ENCODE data around the gene UBE2Z.
"Not testable (repeated sequence)": the region's sequence is repeated elsewhere in the genome, so short reads cannot be mapped to it uniquely, and the experiment has no call there.

UBE2Z gene

GRCh38 chr17:48908047-48908843 lies at the start of gene UBE2Z:
UBE2Z (plus strand) TSS chr17:48908407; CDS start chr17:48908504, 97 bp downstream.
- no peaks in the 10 kb centered on the region for H3K9me3 Mint-ChIP-seq
- H3K36me3 Mint-ChIP-seq (ENCODE audit: low read depth), result peaks cover 40% of the 10 kb centered on the region
- peak within 1 kb of the TSS; percentile 100 for H3K27ac Mint-ChIP-seq
- no peaks in the 10 kb centered on the region for H3K27me3 Mint-ChIP-seq
- peak within 1 kb of the TSS; percentile 99 for H3K4me3 Mint-ChIP-seq
- peaks cover 50% of the 10 kb centered on the region for H3K4me1 Mint-ChIP-seq (ENCODE audit: low read depth)

- H3K4me3 Mint-ChIP-seq, result no peak overlapping the region
- no peaks in the 10 kb centered on the region for H3K9me3 Mint-ChIP-seq
- H3K27me3 Mint-ChIP-seq, result no peaks in the 10 kb centered on the region
- H3K36me3 Mint-ChIP-seq (ENCODE audit: low read depth), result peaks cover 50% of the 10 kb centered on the region
- peaks cover 6% of the 10 kb centered on the region for H3K4me1 Mint-ChIP-seq (ENCODE audit: low read depth)
- no peak overlapping the region for H3K27ac Mint-ChIP-seq
Observed at GRCh38 chr17:48860034-48860433, 48.2 kb upstream of the UBE2Z start.

DNA sequence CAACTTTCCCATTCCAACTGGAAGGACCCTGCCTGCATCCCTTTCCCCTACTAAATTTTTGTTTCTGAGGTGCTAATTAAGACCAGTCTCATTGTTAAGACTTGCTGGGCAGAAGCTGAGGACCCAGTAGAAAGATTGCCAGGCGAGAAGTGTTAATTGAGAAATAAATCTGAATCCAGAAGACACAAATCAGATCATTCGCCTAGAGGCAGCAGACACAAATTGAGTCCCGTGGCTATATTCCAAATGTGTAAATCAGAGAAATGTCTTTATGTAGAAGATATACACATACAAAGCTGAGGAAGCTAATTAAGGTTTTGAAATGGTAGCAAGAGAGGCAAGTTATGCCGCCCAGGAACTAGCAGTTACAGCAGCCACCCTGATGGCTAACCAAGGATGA lies 47.8 kb upstream of the UBE2Z start:
- Mint-ChIP-seq H3K9me3 (no peaks in the 10 kb centered on the region), H3K27ac (no peak overlapping the region), H3K4me1 (ENCODE audit: low read depth) (peaks cover 6% of the 10 kb centered on the region), H3K4me3 (no peak overlapping the region), H3K27me3 (no peaks in the 10 kb centered on the region), H3K36me3 (ENCODE audit: low read depth) (peaks cover 51% of the 10 kb centered on the region)

DNA sequence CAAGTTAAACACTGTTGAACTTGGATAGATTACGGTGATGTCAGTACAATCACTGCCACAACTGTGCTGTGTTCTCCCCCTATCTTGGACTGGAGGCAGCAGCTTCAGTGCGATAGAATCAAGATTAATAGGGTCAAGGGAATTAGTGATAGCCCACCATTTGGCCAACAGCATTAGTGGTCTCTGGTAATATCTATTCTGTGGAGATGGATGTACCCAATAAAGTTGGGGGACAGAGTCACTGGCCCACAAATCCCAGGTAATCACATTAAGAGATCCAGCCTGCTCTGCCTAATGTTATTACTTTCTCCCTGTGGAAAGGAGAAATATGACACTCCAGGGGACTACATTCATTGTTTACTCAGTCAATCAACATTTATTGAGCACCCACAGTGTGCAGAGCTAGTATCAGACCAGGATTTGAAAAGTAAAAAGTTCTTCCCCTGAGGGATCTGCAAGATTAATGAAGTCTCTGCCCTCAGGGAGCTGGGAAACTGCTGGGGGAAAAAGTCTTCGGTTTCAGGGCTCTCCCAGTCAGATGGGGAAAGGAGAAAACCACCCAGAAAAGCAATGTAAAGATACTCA lies 39.2 kb upstream of the UBE2Z start:
- Mint-ChIP-seq H3K36me3 (ENCODE audit: low read depth) (peaks cover 17% of the 10 kb centered on the region), H3K4me3 (no peak overlapping the region), H3K27me3 (no peaks in the 10 kb centered on the region), H3K4me1 (ENCODE audit: low read depth) (no peaks in the 10 kb centered on the region), H3K9me3 (no peaks in the 10 kb centered on the region), H3K27ac (no peak overlapping the region)

DNA sequence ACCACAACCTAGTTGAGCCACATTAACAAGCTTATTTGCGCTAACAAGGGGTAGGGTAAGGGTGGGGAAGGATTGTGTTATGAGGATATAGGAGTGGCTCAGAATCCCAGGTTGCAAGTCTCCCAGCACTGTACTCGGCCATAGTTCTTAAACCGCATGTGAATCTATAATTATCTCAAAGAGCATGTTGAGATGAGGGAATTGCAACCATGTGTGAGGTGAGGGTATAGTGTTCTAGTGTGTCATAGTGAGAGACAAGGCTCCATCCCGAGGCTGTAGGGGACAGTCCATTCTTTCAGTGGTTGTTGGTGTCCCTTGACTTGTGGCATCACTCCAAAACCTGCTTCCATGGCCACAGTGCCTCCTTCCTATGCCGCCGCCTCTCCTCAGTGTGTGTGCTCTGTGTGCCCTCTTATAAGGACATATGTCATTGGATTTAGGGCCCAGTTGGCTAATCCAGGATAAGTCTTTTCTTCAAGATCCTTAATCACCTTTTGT lies 38.3 kb upstream of the UBE2Z start:
- no peak overlapping the region for H3K27ac Mint-ChIP-seq
- H3K4me3 Mint-ChIP-seq, result no peak overlapping the region
- H3K36me3 Mint-ChIP-seq (ENCODE audit: low read depth), result peaks cover 9% of the 10 kb centered on the region
- no peaks in the 10 kb centered on the region for H3K9me3 Mint-ChIP-seq
- no peaks in the 10 kb centered on the region for H3K4me1 Mint-ChIP-seq (ENCODE audit: low read depth)
- H3K27me3 Mint-ChIP-seq, result no peaks in the 10 kb centered on the region

DNA sequence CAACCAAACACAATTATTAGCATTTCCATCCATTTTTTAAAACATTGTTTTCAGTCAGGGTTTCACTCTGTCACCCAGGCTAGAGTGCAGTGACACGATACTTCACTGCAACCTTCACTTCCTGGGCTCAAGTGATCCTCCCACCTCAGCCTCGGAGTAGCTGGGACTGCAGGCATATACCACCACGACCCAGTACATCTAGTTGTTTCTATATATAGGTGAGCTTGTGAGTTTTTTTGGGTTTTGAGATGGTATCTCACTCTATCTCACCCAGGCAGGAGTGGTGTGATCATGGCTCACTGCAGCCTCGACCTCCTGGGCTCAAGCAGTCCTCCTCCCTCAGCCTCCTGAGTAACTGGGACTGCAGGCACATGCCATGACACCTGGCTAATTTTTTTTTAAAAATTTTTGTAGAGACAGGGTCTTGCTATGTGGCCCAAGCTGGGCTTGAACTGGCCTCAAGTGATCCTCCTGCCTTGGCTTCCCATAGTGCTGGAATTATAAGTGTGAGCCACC lies 37.1 kb upstream of the UBE2Z start:
- Mint-ChIP-seq H3K27ac (no peak overlapping the region), H3K4me1 (ENCODE audit: low read depth) (no peaks in the 10 kb centered on the region), H3K9me3 (no peaks in the 10 kb centered on the region), H3K4me3 (no peak overlapping the region), H3K36me3 (ENCODE audit: low read depth) (peaks cover 2% of the 10 kb centered on the region), H3K27me3 (no peaks in the 10 kb centered on the region)

DNA sequence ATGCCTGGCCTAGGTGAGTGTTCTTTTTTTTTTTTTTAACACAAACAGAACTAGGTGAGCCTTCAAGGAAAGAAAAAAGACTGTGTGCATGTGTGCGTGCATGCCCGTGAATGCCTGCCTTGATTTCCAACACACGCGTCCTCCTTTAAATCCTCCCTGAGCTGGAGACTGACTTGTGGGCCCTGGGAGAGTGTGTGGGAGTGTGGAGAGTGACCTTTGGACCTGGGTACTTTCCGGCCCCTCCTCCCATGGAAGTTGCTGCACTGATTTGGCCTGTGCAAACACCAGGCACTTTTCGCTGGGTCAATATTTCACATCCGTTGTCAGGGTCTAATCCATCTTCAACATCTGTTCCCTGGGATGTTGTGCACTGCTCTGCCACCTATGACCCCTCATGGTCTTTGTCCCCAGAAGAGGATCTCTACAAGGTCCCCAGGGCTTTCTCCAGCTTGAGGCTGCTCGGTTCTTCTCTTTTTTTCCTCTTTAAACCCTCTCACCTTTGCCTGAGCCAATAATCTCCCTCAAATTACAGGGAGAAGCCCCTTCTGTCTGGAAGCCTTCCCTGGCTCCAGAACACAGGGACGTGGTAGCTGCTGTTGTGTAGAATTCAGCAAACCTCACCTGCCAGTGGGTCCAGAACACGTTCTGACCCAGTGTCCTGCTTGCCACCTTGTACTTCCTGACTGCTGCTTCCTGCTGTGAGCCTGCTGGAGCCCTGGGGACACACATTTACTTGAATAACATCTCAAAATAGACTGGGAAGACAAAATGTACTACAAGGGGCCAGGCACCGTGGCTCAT lies 36.5 kb upstream of the UBE2Z start:
- H3K4me3 Mint-ChIP-seq, result no peak overlapping the region
- no peaks in the 10 kb centered on the region for H3K36me3 Mint-ChIP-seq (ENCODE audit: low read depth)
- no peaks in the 10 kb centered on the region for H3K27me3 Mint-ChIP-seq
- no peaks in the 10 kb centered on the region for H3K9me3 Mint-ChIP-seq
- no peaks in the 10 kb centered on the region for H3K4me1 Mint-ChIP-seq (ENCODE audit: low read depth)
- no peak overlapping the region for H3K27ac Mint-ChIP-seq

- not testable (repeated sequence) for H3K4me1 Mint-ChIP-seq (ENCODE audit: low read depth); H3K4me3 Mint-ChIP-seq; H3K27ac Mint-ChIP-seq; H3K36me3 Mint-ChIP-seq (ENCODE audit: low read depth); H3K9me3 Mint-ChIP-seq; H3K27me3 Mint-ChIP-seq
Observed at GRCh38 chr17:48872409-48872808, 35.8 kb upstream of the UBE2Z start.

- Mint-ChIP-seq H3K4me1 (ENCODE audit: low read depth) (no peaks in the 10 kb centered on the region), H3K9me3 (no peaks in the 10 kb centered on the region), H3K4me3 (no peak overlapping the region), H3K36me3 (ENCODE audit: low read depth) (no peaks in the 10 kb centered on the region), H3K27me3 (no peaks in the 10 kb centered on the region), H3K27ac (no peak overlapping the region)
Observed at GRCh38 chr17:48873209-48873608, 35.0 kb upstream of the UBE2Z start.

- Mint-ChIP-seq H3K27ac (no peak overlapping the region), H3K9me3 (no peaks in the 10 kb centered on the region), H3K4me3 (no peak overlapping the region), H3K36me3 (ENCODE audit: low read depth) (no peaks in the 10 kb centered on the region), H3K27me3 (no peaks in the 10 kb centered on the region), H3K4me1 (ENCODE audit: low read depth) (no peaks in the 10 kb centered on the region)
Observed at GRCh38 chr17:48873696-48874443, 34.3 kb upstream of the UBE2Z start.

DNA sequence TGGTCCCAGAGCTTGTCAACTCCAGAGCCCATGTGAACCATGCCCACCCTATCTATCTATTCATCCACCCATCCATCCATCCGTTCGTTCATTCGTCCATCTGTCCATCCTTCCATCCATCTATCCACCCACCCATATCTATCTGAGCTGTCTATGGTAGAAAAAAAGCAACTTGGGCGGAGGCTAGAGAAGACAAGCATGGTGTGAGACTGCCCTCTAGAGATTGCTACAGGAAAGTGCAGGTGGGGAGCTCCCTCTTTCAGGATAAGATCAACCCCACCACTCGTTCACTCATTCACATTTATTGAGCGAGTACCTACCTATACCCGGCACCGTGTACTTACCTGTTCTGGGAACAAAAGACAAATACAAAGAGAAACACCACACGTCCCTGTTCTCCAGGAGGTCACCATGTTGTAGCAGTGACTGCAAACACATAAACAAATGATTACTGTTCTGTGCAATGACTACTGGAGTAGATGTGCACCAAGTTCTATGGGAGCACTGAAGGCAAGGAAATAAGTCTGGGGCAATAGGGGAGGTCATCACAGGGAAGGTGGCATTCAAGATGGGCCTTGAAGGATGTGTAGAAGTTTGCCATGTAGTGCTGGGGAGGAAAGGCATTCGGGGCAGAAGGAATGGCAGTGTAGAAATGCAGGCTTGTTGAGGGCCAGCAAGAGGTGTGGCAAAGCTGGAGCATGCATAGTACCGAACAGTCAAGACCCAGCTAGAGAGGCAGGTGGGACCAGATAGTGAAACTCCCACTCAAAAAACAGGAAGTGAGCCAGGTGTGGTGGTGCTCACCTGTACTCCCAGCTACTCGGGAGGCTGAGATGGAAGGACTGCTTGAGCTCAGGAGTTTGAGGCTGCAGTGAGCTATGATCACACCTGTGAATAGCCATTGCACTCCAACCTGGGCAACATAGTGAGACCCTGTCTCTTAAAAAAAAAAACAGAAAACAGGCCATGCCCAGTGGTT lies 29.0 kb upstream of the UBE2Z start:
- Mint-ChIP-seq H3K4me1 (ENCODE audit: low read depth) (no peaks in the 10 kb centered on the region), H3K27ac (no peak overlapping the region), H3K9me3 (no peaks in the 10 kb centered on the region), H3K27me3 (no peaks in the 10 kb centered on the region), H3K4me3 (no peak overlapping the region), H3K36me3 (ENCODE audit: low read depth) (no peaks in the 10 kb centered on the region)

- H3K27me3 Mint-ChIP-seq, result no peaks in the 10 kb centered on the region
- no peak overlapping the region for H3K4me3 Mint-ChIP-seq
- H3K4me1 Mint-ChIP-seq (ENCODE audit: low read depth), result peaks cover 5% of the 10 kb centered on the region
- no peaks in the 10 kb centered on the region for H3K9me3 Mint-ChIP-seq
- no peaks in the 10 kb centered on the region for H3K36me3 Mint-ChIP-seq (ENCODE audit: low read depth)
- H3K27ac Mint-ChIP-seq, result no peak overlapping the region
Observed at GRCh38 chr17:48882272-48882671, 25.9 kb upstream of the UBE2Z start.

GRCh38 chr17:48883171-48883570 lies 25.0 kb upstream of the UBE2Z start:
- H3K4me3 Mint-ChIP-seq, result no peak overlapping the region
- no peaks in the 10 kb centered on the region for H3K36me3 Mint-ChIP-seq (ENCODE audit: low read depth)
- peaks cover 5% of the 10 kb centered on the region for H3K4me1 Mint-ChIP-seq (ENCODE audit: low read depth)
- no peaks in the 10 kb centered on the region for H3K9me3 Mint-ChIP-seq
- H3K27ac Mint-ChIP-seq, result no peak overlapping the region
- H3K27me3 Mint-ChIP-seq, result no peaks in the 10 kb centered on the region

All from stimulated activated naive CD8-positive, alpha-beta T cell treated with anti-CD3 and anti-CD28 coated beads, Interleukin-15, Interleukin-2, amounts not matched to agents 100 ng/mL and 50 ng/mL, for 24 hours (primary cell).